Activated CD8-positive, alpha-beta memory T cell treated with anti-CD3 and anti-CD28 coated beads, Interleukin-2, amount 10 ng/mL, durations not matched to agents 7 days and 5 days (primary cell): ENCODE data around the gene AFTPH. TPM values are rescaled to one million over a fixed set of nuclear protein-coding genes. Genes with fewer than 3 reads are reported as not detected.

Experiments
- ATAC-seq: fragments of 150-1000 bp; cut with Tn5 transposase; one replicate; pipeline ENCODE4 v1.10.0; 2021; ENCODE audit warnings: moderate library complexity
- CTCF ChIA-PET: fragments of 350-600 bp; sonication (Branson Sonifier 250); formaldehyde crosslinking; loops from one replicate; lab custom pipeline; 2021; ENCODE audit warnings: antibody characterized with exemption; lab: Charles Lee
- DNase-seq: peaks from one replicate; pipeline ENCODE4 v3.0.0-alpha.2; 2020
- H3K27ac Mint-ChIP-seq: one replicate; pipeline ENCODE4 v1.8.0; 2021; ENCODE audit warnings: mild to moderate bottlenecking, mixed read lengths
- H3K27me3 Mint-ChIP-seq: one replicate; pipeline ENCODE4 v1.8.0; 2021; ENCODE audit warnings: mixed read lengths
- H3K36me3 Mint-ChIP-seq: one replicate; pipeline ENCODE4 v1.8.0; 2021; ENCODE audit warnings: mild to moderate bottlenecking, mixed read lengths
- H3K4me1 Mint-ChIP-seq: one replicate; pipeline ENCODE4 v1.8.0; 2021; ENCODE audit warnings: mixed read lengths
- H3K4me3 Mint-ChIP-seq: one replicate; pipeline ENCODE4 v1.8.0; 2021; ENCODE audit warnings: mild to moderate bottlenecking, moderate library complexity, mixed read lengths
- H3K9me3 Mint-ChIP-seq: one replicate; pipeline ENCODE4 v1.8.0; 2022; ENCODE audit warnings: low read depth, mixed read lengths
- total RNA-seq, 2 experiments: library from RNA; stranded (reverse); gene quantifications; one replicate each; pipeline ENCODE4 v1.2.3, GENCODE V29; 2021

Gene AFTPH
- total RNA-seq, 2 experiments from 2014 or later: 32.9 to 43.5 TPM

- H3K9me3 Mint-ChIP-seq: peaks cover 4% of the 10 kb centered on the region
- peak; percentile 28 for DNase-seq
- no peak overlapping the region for H3K4me3 Mint-ChIP-seq
- H3K27me3 Mint-ChIP-seq: peaks cover 2% of the 10 kb centered on the region
- CTCF ChIA-PET: interaction anchor here (0.9 to 5.4 kb wide), 7 partner anchors 9 to 268 kb away, joined by 3 to 54 read pairs (median 4); no protein-coding TSS in a partner anchor
- H3K36me3 Mint-ChIP-seq: peaks cover 6% of the 10 kb centered on the region
- H3K27ac Mint-ChIP-seq: no peak overlapping the region
- H3K4me1 Mint-ChIP-seq: peaks cover 26% of the 10 kb centered on the region
- no peak for ATAC-seq
Measured at GRCh38 chr2:64605026-64605471, 80.9 kb downstream of the AFTPH start.

GRCh38 chr2:64605991-64606478 is 81.9 kb downstream of the AFTPH start:
- Mint-ChIP-seq H3K4me3 (peak overlapping the region; percentile 66), H3K27ac (peak overlapping the region; percentile 81), H3K4me1 (peaks cover 26% of the 10 kb centered on the region)

GRCh38 chr2:64606479-64607363 is 82.6 kb downstream of the AFTPH start:
- Mint-ChIP-seq H3K4me1 (peaks cover 26% of the 10 kb centered on the region), H3K4me3 (peak overlapping the region; percentile 66), H3K36me3 (peaks cover 6% of the 10 kb centered on the region), H3K9me3 (peaks cover 4% of the 10 kb centered on the region), H3K27me3 (peaks cover 10% of the 10 kb centered on the region), H3K27ac (peak overlapping the region; percentile 81)
- DNase-seq: peak; percentile 97
- peak; percentile 96 for ATAC-seq
- CTCF ChIA-PET: interaction anchor here (0.9 to 5.4 kb wide), 31 partner anchors 8 to 392 kb away, joined by 3 to 54 read pairs (median 4); partner anchors contain the start of genes AFTPH and SERTAD2

More at GRCh38 chr2:64605991-64606478, 81.9 kb downstream of the AFTPH start:
- H3K9me3 Mint-ChIP-seq: peaks cover 4% of the 10 kb centered on the region
- DNase-seq (no peak), ATAC-seq (no peak)
- H3K36me3 Mint-ChIP-seq: peaks cover 6% of the 10 kb centered on the region
- CTCF ChIA-PET: interaction anchor here (0.9 to 5.4 kb wide), 11 partner anchors 10 to 275 kb away, joined by 3 to 54 read pairs (median 7); partner anchors contain the start of genes AFTPH and SERTAD2
- H3K27me3 Mint-ChIP-seq: peaks cover 7% of the 10 kb centered on the region

DNA sequence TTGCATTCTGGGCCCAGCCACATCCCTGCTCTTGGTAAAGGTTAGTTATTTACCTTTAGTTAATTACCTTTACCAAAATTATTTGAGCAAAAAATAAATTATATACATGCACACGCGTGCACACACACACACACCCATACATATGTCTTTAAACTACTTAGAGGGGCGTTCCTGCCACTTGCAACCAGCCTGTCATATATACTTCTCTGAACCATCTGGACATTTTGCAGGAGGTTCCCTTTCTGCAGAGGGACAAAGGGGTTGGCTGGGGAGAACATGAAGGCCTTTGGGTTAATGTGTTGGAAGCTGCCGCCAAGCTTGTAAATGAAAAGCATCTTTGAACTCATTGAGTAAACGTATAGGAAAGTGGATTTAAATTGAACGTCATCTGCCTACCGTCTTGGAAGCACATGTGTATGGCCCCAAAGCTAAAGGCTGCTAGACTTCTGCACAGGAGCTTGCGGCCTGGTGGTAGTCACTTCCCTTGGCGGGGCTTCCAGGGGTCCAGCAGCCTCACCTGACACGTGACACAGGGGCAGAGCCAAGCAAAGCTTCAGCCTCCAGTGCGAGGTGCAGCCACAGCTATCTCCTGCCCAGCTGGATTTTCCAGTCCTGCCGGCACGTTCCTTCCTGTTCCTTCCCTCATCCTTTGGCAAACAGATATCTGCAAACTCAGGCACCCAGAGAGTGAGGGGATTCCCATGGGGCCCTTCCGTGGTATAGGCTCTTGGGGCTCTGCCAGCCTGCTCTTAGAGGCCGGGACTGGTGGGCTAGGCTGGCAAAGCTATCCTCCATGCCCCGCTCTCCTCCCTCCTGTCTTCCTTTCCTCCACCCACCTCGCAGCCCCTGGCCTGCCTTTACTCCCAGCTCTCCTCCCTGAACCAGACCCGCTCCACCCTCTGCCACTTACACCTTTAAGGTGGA is 83.5 kb downstream of the AFTPH start:
- peaks cover 6% of the 10 kb centered on the region for H3K36me3 Mint-ChIP-seq
- peaks cover 12% of the 10 kb centered on the region for H3K27me3 Mint-ChIP-seq
- CTCF ChIA-PET: interaction anchor here (0.6 to 5.4 kb wide), 39 partner anchors 9 to 773 kb away, joined by 3 to 54 read pairs (median 4); partner anchors contain the start of genes AFTPH and SERTAD2
- H3K9me3 Mint-ChIP-seq: peaks cover 4% of the 10 kb centered on the region
- H3K27ac Mint-ChIP-seq: peak overlapping the region; percentile 81
- ATAC-seq (no peak), DNase-seq (peak; percentile 39)
- H3K4me1 Mint-ChIP-seq: peaks cover 26% of the 10 kb centered on the region
- H3K4me3 Mint-ChIP-seq: peak overlapping the region; percentile 23

DNA sequence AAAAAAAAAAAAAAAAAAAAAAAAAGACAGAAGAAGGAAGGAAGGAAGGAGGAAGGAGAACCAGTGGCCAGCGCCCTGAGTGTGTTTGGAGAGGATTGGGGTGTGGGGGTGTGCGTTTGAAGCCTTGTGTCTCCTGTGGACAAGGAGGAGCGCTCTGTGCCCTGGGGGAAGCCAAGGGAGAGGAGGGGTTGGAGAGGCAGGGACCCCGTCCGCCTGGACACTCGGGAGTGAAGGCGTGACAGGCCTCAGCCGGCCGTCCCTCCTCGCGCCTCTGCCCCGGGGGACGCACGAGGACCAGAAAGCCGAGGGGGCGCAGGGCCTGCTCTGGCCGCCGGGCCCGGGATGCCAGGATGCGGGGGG is 84.7 kb downstream of the AFTPH start:
- peak overlapping the region; percentile 22 for H3K27ac Mint-ChIP-seq
- peaks cover 6% of the 10 kb centered on the region for H3K36me3 Mint-ChIP-seq
- ATAC-seq (peak; percentile 3), DNase-seq (no peak)
- CTCF ChIA-PET: interaction anchor here (0.6 to 5.4 kb wide), 26 partner anchors 8 to 771 kb away, joined by 3 to 54 read pairs (median 4); partner anchors contain the start of gene AFTPH
- H3K9me3 Mint-ChIP-seq: peaks cover 4% of the 10 kb centered on the region
- H3K4me3 Mint-ChIP-seq: peak overlapping the region; percentile 64
- peaks cover 14% of the 10 kb centered on the region for H3K27me3 Mint-ChIP-seq
- peaks cover 26% of the 10 kb centered on the region for H3K4me1 Mint-ChIP-seq

DNA sequence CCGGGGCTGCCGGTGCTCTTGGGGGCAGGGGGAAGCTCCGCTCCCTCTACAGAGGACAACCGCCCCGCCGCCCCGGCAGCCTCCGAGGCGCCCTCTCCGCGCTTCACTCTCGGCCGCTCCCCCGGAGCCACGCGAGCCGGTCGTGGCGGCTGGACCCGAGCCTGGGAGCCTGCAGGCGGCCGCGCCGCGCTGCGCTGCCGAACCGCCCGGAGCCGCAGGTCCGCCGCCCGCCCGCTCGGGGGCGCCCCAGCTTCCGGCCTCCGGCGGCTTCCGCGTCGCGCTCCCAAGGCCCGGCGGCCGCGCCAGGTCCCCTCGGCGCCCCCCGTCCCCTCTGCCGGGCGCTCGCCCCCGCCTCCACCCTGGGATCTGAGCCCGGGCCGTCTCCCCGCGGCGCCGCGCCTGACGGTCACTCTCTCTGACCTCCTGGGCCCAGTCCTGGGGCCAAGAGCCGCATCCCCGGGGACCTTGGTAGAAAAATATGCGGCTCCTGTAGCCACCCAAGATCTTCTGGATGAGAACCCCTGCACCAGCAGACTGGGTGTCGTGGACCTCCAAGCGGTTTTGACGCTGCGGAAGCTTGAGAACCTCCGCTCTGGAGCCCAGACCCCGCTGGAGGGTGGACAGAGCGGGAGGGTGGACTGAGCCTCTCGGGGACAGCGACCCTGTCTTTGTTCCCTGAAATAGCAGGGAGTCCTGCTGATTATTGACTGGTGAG is 85.3 kb downstream of the AFTPH start:
- Mint-ChIP-seq H3K4me1 (peaks cover 26% of the 10 kb centered on the region), H3K36me3 (peaks cover 6% of the 10 kb centered on the region), H3K4me3 (peak overlapping the region; percentile 64), H3K9me3 (peaks cover 2% of the 10 kb centered on the region), H3K27ac (no peak overlapping the region), H3K27me3 (peaks cover 14% of the 10 kb centered on the region)
- DNase-seq (peak; percentile 75), ATAC-seq (peak; percentile 75)
- CTCF ChIA-PET: interaction anchor here (0.6 to 5.4 kb wide), 22 partner anchors 9 to 308 kb away, joined by 3 to 54 read pairs (median 4); partner anchors contain the start of gene AFTPH

DNA sequence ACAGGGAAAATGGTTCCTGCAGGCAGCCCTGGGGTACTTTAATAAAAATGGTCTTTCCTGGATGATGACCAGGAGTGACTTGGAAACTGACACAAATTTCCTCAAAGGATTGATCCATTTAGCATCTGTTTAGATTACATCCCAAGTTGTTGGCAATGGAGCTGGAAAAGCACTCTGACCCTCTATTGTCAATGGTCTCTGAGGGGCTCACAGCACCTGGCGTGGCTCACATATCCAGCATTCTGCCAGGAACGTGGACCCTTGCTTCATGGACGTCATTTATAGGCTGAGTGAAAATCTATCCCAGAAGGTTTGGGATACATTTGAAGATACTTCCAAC is 85.8 kb downstream of the AFTPH start:
- H3K27ac Mint-ChIP-seq: no peak overlapping the region
- peaks cover 26% of the 10 kb centered on the region for H3K4me1 Mint-ChIP-seq
- H3K4me3 Mint-ChIP-seq: peak overlapping the region; percentile 61

GRCh38 chr2:64610316-64610855 is 86.3 kb downstream of the AFTPH start:
- CTCF ChIA-PET: interaction anchor here (1.4 to 5.4 kb wide), 6 partner anchors 8 to 307 kb away, joined by 5 to 54 read pairs (median 6); no protein-coding TSS in a partner anchor

More for the DNA sequence above, 85.8 kb downstream of the AFTPH start:
- no peaks in the 10 kb centered on the region for H3K9me3 Mint-ChIP-seq
- DNase-seq (no peak), ATAC-seq (no peak)
- CTCF ChIA-PET: interaction anchor here (0.9 to 5.4 kb wide), 13 partner anchors 8 to 308 kb away, joined by 3 to 54 read pairs (median 5); partner anchors contain the start of gene AFTPH
- peaks cover 14% of the 10 kb centered on the region for H3K27me3 Mint-ChIP-seq
- peaks cover 1% of the 10 kb centered on the region for H3K36me3 Mint-ChIP-seq

GRCh38 chr2:64612575-64613195 is 88.6 kb downstream of the AFTPH start:
- no peaks in the 10 kb centered on the region for H3K36me3 Mint-ChIP-seq
- DNase-seq (no peak), ATAC-seq (no peak)
- H3K27me3 Mint-ChIP-seq: peaks cover 14% of the 10 kb centered on the region
- no peak overlapping the region for H3K4me3 Mint-ChIP-seq
- no peaks in the 10 kb centered on the region for H3K9me3 Mint-ChIP-seq
- CTCF ChIA-PET: no interaction called here
- H3K4me1 Mint-ChIP-seq: peaks cover 9% of the 10 kb centered on the region
- H3K27ac Mint-ChIP-seq: no peak overlapping the region

More at GRCh38 chr2:64610316-64610855, 86.3 kb downstream of the AFTPH start:
- Mint-ChIP-seq H3K36me3 (peaks cover 1% of the 10 kb centered on the region), H3K4me3 (no peak overlapping the region), H3K9me3 (no peaks in the 10 kb centered on the region), H3K27me3 (peaks cover 14% of the 10 kb centered on the region), H3K27ac (no peak overlapping the region), H3K4me1 (peaks cover 26% of the 10 kb centered on the region)
- no peak for ATAC-seq
- DNase-seq: no peak

DNA sequence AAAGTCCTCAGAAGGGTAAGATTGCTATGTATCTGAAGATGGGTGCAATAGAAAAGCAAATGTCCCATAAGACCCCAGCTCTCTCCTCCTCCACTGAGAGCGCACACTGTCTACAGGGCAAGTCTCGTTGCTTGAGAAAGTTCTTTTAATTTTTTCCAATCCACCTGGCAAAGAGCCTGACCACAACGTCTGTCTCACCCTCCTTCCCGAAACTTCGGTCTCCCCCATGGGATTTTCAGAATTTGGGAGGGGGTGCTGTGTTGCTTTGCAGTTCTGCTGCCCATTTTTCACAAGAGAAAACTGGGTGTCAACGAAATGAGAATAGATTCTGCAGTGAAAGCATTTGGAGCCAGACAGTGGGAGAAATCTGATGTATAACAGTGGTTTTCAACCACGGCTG is 89.1 kb downstream of the AFTPH start:
- Mint-ChIP-seq H3K36me3 (no peaks in the 10 kb centered on the region), H3K27me3 (peaks cover 14% of the 10 kb centered on the region), H3K4me3 (no peak overlapping the region), H3K4me1 (peaks cover 3% of the 10 kb centered on the region), H3K9me3 (no peaks in the 10 kb centered on the region), H3K27ac (no peak overlapping the region)
- DNase-seq: no peak
- no peak for ATAC-seq
- CTCF ChIA-PET: interaction anchor here (1.9 kb wide), 1 partner anchor 36 kb away, joined by 4 read pairs; no protein-coding TSS in a partner anchor

DNA sequence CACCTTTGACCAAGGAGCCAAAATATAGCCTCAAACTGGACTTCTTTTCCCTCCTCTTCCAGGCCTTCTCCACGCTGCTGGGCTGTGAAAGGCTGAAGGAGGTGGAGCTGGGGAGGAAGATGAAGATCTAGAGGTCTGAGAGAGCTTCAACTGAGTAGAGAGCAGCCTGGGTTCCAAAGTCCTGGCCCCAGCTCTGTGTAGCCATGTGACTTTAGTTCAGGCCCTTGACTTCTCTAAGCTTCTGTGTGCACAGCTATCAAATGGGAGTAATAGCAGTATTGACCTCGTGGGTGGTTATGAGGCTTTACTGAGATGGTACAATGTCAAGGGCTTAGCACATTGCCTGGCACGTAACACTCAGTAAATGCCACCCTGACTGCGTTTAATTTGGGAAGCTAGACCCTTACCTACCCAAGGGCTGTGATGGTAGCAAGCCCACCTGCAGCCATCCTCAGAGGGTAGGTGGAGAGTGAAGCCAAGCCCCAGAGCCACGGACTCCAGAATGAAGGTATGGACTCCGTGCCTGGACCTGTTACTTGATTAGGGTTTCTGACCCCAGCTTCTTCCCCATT is 91.2 kb downstream of the AFTPH start:
- CTCF ChIA-PET: interaction anchor here (0.9 to 2.5 kb wide), 3 partner anchors 29 to 258 kb away, joined by 4 to 9 read pairs (median 4); no protein-coding TSS in a partner anchor
- Mint-ChIP-seq H3K36me3 (no peaks in the 10 kb centered on the region), H3K27me3 (peaks cover 12% of the 10 kb centered on the region), H3K4me3 (no peak overlapping the region), H3K27ac (no peak overlapping the region), H3K9me3 (no peaks in the 10 kb centered on the region), H3K4me1 (no peaks in the 10 kb centered on the region)
- ATAC-seq (no peak), DNase-seq (no peak)
